Osteoblast (primary cell): ENCODE measurements around the gene EPHA1. TPM values are rescaled to one million over a fixed set of nuclear protein-coding genes. Genes with fewer than 3 reads are reported as not detected.

ENCODE experiments used
- DNase-seq: peaks from one replicate; pipeline ENCODE4 v3.0.0; 2011; ENCODE audit warnings: low spot score, mixed read lengths; ENCODE audit not compliant: insufficient read length; ENCODE audit errors: missing footprints
- H2AFZ ChIP-seq: 2 replicates; pipeline ENCODE4 v1.6.0; 2011; ENCODE audit warnings: mild to moderate bottlenecking, low read length
- H3K27ac ChIP-seq: 2 replicates; pipeline ENCODE4 v1.5.1; 2011; ENCODE audit warnings: mild to moderate bottlenecking, low read depth, low read length, moderate library complexity
- H3K27me3 ChIP-seq: 2 replicates; pipeline ENCODE4 v1.6.0; 2012; ENCODE audit warnings: mild to moderate bottlenecking, control low read depth, inconsistent platforms, low read length, moderate library complexity; ENCODE audit not compliant: insufficient read depth
- H3K36me3 ChIP-seq: 2 replicates; pipeline ENCODE4 v1.5.1; 2011; ENCODE audit warnings: mild to moderate bottlenecking, low read length, control low read depth, moderate library complexity; ENCODE audit not compliant: insufficient read depth
- H3K4me1 ChIP-seq: 2 replicates; pipeline ENCODE4 v1.5.1; 2011; ENCODE audit warnings: mild to moderate bottlenecking, low read length, control low read depth, moderate library complexity; ENCODE audit not compliant: insufficient read depth
- H3K4me2 ChIP-seq: 2 replicates; pipeline ENCODE4 v1.6.0; 2011; ENCODE audit warnings: mild to moderate bottlenecking, low read length; ENCODE audit not compliant: insufficient read depth
- H3K4me3 ChIP-seq: fragments of 200-600 bp; sonication (generic); 3 replicates; pipeline ENCODE4 v1.5.1; 2012; ENCODE audit warnings: mild to moderate bottlenecking, low read length, inconsistent platforms; ENCODE audit not compliant: insufficient read depth
- H3K79me2 ChIP-seq: 2 replicates; pipeline ENCODE4 v1.6.0; 2012; ENCODE audit warnings: mild to moderate bottlenecking, low read length, control low read depth, inconsistent platforms; ENCODE audit not compliant: insufficient read depth
- H3K9me3 ChIP-seq: 2 replicates; pipeline ENCODE4 v1.5.1; 2011; ENCODE audit warnings: low read depth, low read length, control low read depth
- H4K20me1 ChIP-seq: 2 replicates; pipeline ENCODE4 v1.6.0; 2012; ENCODE audit warnings: mild to moderate bottlenecking, low read length, control low read depth; ENCODE audit not compliant: insufficient read depth
- total RNA-seq: library from RNA; depleted of rRNA; stranded (reverse); fragments of >200 nt; gene quantifications from 2 replicates; pipeline ENCODE4 v1.2.3, GENCODE V29; 2012
- TF ChIP-seq, protein P1 (sequence below): IDR thresholded peaks from 2 replicates; pipeline ENCODE4 v1.5.1; 2011; ENCODE audit warnings: mild to moderate bottlenecking, low read depth, low read length, moderate library complexity; ENCODE audit errors: extremely low read depth

Gene EPHA1
- total RNA-seq, 1 donor = not detected

DNA sequence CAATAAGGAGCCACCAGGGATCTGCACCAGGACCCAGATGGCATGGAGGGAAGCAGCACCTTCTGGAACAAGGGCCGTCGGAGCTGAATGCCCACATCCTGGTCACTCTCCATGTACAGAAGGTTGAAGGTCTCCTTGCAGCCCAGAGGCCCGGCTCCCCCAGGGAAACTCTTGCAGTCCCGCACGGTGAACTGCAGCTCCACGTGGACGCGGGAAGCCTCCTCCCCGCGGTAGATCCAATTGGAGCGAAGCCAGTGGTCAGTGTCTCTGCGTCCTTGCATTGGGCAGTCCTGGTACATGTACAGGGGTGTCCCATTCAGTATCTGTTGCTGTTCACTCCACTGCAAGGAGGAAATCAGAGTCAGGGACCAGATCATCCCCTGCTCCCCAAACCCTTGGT is 7.4 kb downstream of the EPHA1 start:
- Histone ChIP-seq H3K4me1 (no peaks in the 10 kb centered on the region), H3K27ac (no peak overlapping the region), H3K9me3 (no peaks in the 10 kb centered on the region), H3K4me2 (no peak overlapping the region), H3K4me3 (no peak overlapping the region), H3K36me3 (no peaks in the 10 kb centered on the region), H3K27me3 (peaks cover 3% of the 10 kb centered on the region), H4K20me1 (no peaks in the 10 kb centered on the region), H3K79me2 (no peaks in the 10 kb centered on the region), H2AFZ (no peak overlapping the region)
- no peak for DNase-seq
- TF ChIP-seq, protein P1, sequence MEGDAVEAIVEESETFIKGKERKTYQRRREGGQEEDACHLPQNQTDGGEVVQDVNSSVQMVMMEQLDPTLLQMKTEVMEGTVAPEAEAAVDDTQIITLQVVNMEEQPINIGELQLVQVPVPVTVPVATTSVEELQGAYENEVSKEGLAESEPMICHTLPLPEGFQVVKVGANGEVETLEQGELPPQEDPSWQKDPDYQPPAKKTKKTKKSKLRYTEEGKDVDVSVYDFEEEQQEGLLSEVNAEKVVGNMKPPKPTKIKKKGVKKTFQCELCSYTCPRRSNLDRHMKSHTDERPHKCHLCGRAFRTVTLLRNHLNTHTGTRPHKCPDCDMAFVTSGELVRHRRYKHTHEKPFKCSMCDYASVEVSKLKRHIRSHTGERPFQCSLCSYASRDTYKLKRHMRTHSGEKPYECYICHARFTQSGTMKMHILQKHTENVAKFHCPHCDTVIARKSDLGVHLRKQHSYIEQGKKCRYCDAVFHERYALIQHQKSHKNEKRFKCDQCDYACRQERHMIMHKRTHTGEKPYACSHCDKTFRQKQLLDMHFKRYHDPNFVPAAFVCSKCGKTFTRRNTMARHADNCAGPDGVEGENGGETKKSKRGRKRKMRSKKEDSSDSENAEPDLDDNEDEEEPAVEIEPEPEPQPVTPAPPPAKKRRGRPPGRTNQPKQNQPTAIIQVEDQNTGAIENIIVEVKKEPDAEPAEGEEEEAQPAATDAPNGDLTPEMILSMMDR = no peak

DNA sequence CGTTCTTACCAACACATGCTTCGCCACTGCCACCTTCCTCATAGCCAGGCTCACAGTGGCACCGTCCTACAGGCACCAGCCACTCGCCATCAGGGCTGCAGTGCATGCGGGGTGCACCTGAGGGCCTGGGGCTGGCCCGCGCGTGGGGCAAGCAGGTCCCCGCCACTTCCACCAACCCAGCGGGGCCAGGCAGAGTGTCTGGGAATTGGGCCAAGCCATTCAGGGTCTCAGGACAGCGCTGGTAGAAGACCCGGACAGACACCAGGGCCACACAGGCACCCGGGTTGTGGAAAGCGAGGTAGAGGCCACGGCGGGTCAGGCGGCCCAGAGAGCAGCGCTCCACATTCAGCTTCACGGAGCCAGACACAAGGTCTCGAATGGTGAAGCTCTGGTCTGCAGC is 9.0 kb downstream of the EPHA1 start:
- Histone ChIP-seq H3K4me2 (no peak overlapping the region), H3K36me3 (no peaks in the 10 kb centered on the region), H3K4me1 (no peaks in the 10 kb centered on the region), H3K27ac (no peak overlapping the region), H3K27me3 (peaks cover 3% of the 10 kb centered on the region), H3K9me3 (no peaks in the 10 kb centered on the region), H2AFZ (no peak overlapping the region), H4K20me1 (no peaks in the 10 kb centered on the region), H3K79me2 (no peaks in the 10 kb centered on the region), H3K4me3 (no peak overlapping the region)
- TF ChIP-seq, protein P1 = no peak
- DNase-seq = no peak

DNA sequence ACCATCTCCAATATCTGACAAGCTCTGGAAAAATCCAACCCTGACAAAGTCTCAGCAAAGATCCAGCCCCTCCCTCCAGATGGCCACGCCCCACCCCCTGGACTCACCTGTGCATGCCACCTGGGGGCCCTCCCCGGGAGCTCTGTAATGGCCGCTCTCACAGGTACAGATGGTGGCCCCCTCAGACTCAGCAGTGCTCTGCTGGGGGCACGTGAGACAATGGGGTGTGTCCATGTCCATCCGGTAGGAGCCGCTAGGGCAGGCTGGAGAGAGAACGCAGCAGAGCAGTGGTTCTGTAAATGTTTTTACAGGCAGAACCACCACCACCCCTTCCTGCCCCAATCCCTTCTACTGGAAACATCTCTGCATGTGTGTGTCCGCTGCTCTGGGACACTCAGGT is 9.5 kb downstream of the EPHA1 start:
- Histone ChIP-seq H3K27ac (no peak overlapping the region), H3K4me3 (no peak overlapping the region), H3K36me3 (no peaks in the 10 kb centered on the region), H3K4me2 (no peak overlapping the region), H4K20me1 (no peaks in the 10 kb centered on the region), H3K27me3 (peaks cover 3% of the 10 kb centered on the region), H2AFZ (no peak overlapping the region), H3K9me3 (no peaks in the 10 kb centered on the region), H3K79me2 (no peaks in the 10 kb centered on the region), H3K4me1 (no peaks in the 10 kb centered on the region)
- no peak for DNase-seq
- TF ChIP-seq, protein P1 = no peak

DNA sequence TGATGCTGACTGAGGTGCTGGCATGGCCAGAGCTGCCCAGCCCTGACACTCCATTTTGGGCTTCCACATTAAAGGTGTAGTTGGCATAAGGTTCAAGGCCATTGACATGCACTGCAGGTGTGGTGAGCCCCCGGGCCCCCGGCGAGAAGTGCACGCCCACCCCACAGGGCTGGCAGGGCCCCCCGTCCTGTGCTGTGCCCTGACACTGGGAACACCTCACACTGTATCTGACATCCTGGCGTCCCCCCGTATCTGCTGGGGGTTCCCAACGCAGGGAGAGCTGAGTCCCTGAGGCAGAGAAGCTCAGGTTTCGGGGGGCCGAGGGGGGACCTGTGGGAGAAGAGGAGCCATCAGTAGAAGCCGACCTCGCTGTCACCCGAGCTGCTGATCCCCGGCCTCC is 10.0 kb downstream of the EPHA1 start:
- TF ChIP-seq, protein P1 = no peak
- peaks cover under 1% of the 10 kb centered on the region for H3K4me1 ChIP-seq
- no peak overlapping the region for H2AFZ ChIP-seq
- no peaks in the 10 kb centered on the region for H4K20me1 ChIP-seq
- H3K9me3 ChIP-seq = no peaks in the 10 kb centered on the region
- no peaks in the 10 kb centered on the region for H3K36me3 ChIP-seq
- H3K4me2 ChIP-seq = no peak overlapping the region
- no peak for DNase-seq
- peaks cover 3% of the 10 kb centered on the region for H3K27me3 ChIP-seq
- H3K4me3 ChIP-seq = no peak overlapping the region
- H3K27ac ChIP-seq = no peak overlapping the region
- H3K79me2 ChIP-seq = no peaks in the 10 kb centered on the region
